HEK293T (cell line): ENCODE measurements around the gene PTDSS2.

Source experiments
- BHLHE40 ChIP-seq: fragments of 450-650 bp; IDR thresholded peaks from 2 replicates; pipeline ENCODE4 v1.6.1; 2016; ENCODE audit warnings: mild to moderate bottlenecking, moderate library complexity, borderline replicate concordance
- ELF4 ChIP-seq: fragments of 450-650 bp; IDR thresholded peaks from 2 replicates; pipeline ENCODE4 v1.6.1; 2017; ENCODE audit warnings: antibody characterized with exemption
- FOXK2 ChIP-seq: fragments of 450-650 bp; IDR thresholded peaks from 2 replicates; pipeline ENCODE4 v1.6.1; 2016; ENCODE audit warnings: mild to moderate bottlenecking
- FOXM1 ChIP-seq: fragments of 450-650 bp; IDR thresholded peaks from 2 replicates; pipeline ENCODE4 v1.6.1; 2017; ENCODE audit warnings: mild to moderate bottlenecking, borderline replicate concordance
- L3MBTL2 ChIP-seq: fragments of 450-650 bp; conservative IDR thresholded peaks from 2 replicates; pipeline ENCODE4 v1.6.1; 2016; ENCODE audit warnings: mild to moderate bottlenecking
- NFRKB ChIP-seq: fragments of 450-650 bp; IDR thresholded peaks from 2 replicates; pipeline ENCODE4 v1.6.1; 2016; ENCODE audit warnings: mild to moderate bottlenecking, moderate library complexity
- PKNOX1 ChIP-seq: fragments of 450-650 bp; IDR thresholded peaks from 2 replicates; pipeline ENCODE4 v1.6.1; 2016
- SP1 ChIP-seq: fragments of 450-650 bp; IDR thresholded peaks from 2 replicates; pipeline ENCODE4 v1.6.1; 2017
- SUZ12 ChIP-seq: fragments of 450-650 bp; IDR thresholded peaks from 2 replicates; pipeline ENCODE4 v1.6.1; 2016; ENCODE audit warnings: mild to moderate bottlenecking

- TF ChIP-seq SP1 (no peak), L3MBTL2 (peak; percentile 84), FOXM1 (no peak), FOXK2 (no peak), PKNOX1 (peak; percentile 80), BHLHE40 (no peak), SUZ12 (no peak), ELF4 (no peak), NFRKB (no peak)
Observed at GRCh38 chr11:447923-448731, 2.0 kb upstream of the PTDSS2 start.
